Chondrocyte (in vitro differentiated cells): ENCODE data around the gene EIF4E3. TPM values are rescaled to one million over a fixed set of nuclear protein-coding genes. Genes with fewer than 3 reads are reported as not detected.

Source experiments
- DNase-seq: peaks from one replicate; pipeline ENCODE4 v3.0.0; 2021; ENCODE audit warnings: mixed read lengths, low spot score
- H3K27ac Mint-ChIP-seq: one replicate; pipeline ENCODE4 v1.8.0; 2021; ENCODE audit warnings: mild to moderate bottlenecking, moderate library complexity, mixed read lengths; ENCODE audit not compliant: unreplicated experiment
- H3K27me3 Mint-ChIP-seq: 2 replicates; pipeline ENCODE4 v1.8.0; 2021; ENCODE audit warnings: low read depth, mixed read lengths
- H3K36me3 Mint-ChIP-seq: 2 replicates; pipeline ENCODE4 v1.8.0; 2021; ENCODE audit warnings: low read depth, mixed read lengths
- H3K4me1 Mint-ChIP-seq: 2 replicates; pipeline ENCODE4 v1.8.0; 2021; ENCODE audit warnings: low read depth, mild to moderate bottlenecking, mixed read lengths
- H3K4me3 Mint-ChIP-seq: one replicate; pipeline ENCODE4 v1.8.0; 2021; ENCODE audit warnings: mild to moderate bottlenecking, moderate library complexity, mixed read lengths; ENCODE audit not compliant: unreplicated experiment
- H3K9me3 Mint-ChIP-seq: 2 replicates; pipeline ENCODE4 v1.8.0; 2021; ENCODE audit warnings: low read depth, mixed read lengths
- total RNA-seq: library from RNA; stranded (reverse); gene quantifications from 3 replicates; pipeline ENCODE4 v1.2.1, GENCODE V29; 2021
- TF ChIP-seq, protein P1 (sequence below): fragments of 200-600 bp; sonication (generic); IDR thresholded peaks from 2 replicates; pipeline ENCODE4 v1.5.0; 2021; ENCODE audit warnings: antibody characterized with exemption, mild to moderate bottlenecking, moderate library complexity

EIF4E3 gene
- total RNA-seq, 1 donor from 2014 or later: 12.4 TPM

GRCh38 chr3:71676931-71677330 lies 48.3 kb downstream of the EIF4E3 start:
- H3K4me3 Mint-ChIP-seq: no peak overlapping the region
- H3K4me1 Mint-ChIP-seq: peaks cover 49% of the 10 kb centered on the region
- no peaks in the 10 kb centered on the region for H3K9me3 Mint-ChIP-seq
- H3K27me3 Mint-ChIP-seq: no peaks in the 10 kb centered on the region
- H3K36me3 Mint-ChIP-seq: no peaks in the 10 kb centered on the region
- no peak overlapping the region for H3K27ac Mint-ChIP-seq
- TF ChIP-seq, protein P1, sequence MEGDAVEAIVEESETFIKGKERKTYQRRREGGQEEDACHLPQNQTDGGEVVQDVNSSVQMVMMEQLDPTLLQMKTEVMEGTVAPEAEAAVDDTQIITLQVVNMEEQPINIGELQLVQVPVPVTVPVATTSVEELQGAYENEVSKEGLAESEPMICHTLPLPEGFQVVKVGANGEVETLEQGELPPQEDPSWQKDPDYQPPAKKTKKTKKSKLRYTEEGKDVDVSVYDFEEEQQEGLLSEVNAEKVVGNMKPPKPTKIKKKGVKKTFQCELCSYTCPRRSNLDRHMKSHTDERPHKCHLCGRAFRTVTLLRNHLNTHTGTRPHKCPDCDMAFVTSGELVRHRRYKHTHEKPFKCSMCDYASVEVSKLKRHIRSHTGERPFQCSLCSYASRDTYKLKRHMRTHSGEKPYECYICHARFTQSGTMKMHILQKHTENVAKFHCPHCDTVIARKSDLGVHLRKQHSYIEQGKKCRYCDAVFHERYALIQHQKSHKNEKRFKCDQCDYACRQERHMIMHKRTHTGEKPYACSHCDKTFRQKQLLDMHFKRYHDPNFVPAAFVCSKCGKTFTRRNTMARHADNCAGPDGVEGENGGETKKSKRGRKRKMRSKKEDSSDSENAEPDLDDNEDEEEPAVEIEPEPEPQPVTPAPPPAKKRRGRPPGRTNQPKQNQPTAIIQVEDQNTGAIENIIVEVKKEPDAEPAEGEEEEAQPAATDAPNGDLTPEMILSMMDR: no peak
- no peak for DNase-seq

DNA sequence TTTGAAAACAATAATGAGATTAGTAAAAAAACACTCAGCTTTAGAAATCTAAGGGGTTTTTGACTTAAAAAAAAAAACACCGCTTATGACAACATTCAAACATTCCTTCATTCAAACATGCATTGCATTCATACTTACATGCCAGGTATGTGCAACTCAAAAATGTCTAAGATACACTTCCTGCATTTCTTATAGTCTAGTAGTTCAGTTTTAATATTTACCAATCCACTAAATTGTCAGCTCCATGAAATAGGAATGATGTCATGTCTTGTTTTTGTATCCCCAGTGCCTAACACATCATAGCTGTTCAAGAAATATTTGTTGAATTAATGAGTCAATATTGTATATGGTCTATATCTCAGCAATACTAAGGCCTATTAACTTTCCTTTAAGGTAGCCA lies 51.7 kb downstream of the EIF4E3 start:
- H3K36me3 Mint-ChIP-seq: no peaks in the 10 kb centered on the region
- DNase-seq: no peak
- peaks cover 44% of the 10 kb centered on the region for H3K4me1 Mint-ChIP-seq
- no peaks in the 10 kb centered on the region for H3K27me3 Mint-ChIP-seq
- H3K27ac Mint-ChIP-seq: peak overlapping the region; percentile 72
- H3K9me3 Mint-ChIP-seq: no peaks in the 10 kb centered on the region
- no peak overlapping the region for H3K4me3 Mint-ChIP-seq
- TF ChIP-seq, protein P1: no peak

DNA sequence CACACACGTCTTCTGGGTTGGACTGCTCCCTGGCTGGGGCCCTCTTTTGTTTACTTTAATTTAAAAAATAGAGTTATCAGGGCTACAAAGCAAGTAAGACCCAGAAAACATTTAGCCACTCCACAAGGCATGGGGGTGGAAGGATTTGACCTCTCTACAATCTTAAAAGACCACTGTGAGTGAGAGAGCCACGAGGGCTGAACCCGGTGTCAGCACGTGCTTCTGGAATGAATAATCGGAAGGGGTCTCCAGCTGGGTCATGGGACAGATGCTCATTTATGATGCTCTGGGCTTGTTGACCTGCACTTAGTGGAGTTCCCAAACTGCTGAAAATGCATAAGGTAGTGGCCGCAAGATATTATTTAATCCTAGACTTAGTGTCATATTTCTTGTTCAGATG lies 52.4 kb downstream of the EIF4E3 start:
- H3K9me3 Mint-ChIP-seq: peaks cover 5% of the 10 kb centered on the region
- peaks cover 44% of the 10 kb centered on the region for H3K4me1 Mint-ChIP-seq
- TF ChIP-seq, protein P1: no peak
- DNase-seq: no peak
- peaks cover 2% of the 10 kb centered on the region for H3K36me3 Mint-ChIP-seq
- H3K4me3 Mint-ChIP-seq: no peak overlapping the region
- H3K27me3 Mint-ChIP-seq: no peaks in the 10 kb centered on the region
- H3K27ac Mint-ChIP-seq: peak overlapping the region; percentile 72

GRCh38 chr3:71672340-71672739 lies 52.9 kb downstream of the EIF4E3 start:
- H3K4me3 Mint-ChIP-seq: no peak overlapping the region
- peaks cover 2% of the 10 kb centered on the region for H3K36me3 Mint-ChIP-seq
- TF ChIP-seq, protein P1: no peak
- peak overlapping the region; percentile 72 for H3K27ac Mint-ChIP-seq
- no peaks in the 10 kb centered on the region for H3K27me3 Mint-ChIP-seq
- peaks cover 7% of the 10 kb centered on the region for H3K9me3 Mint-ChIP-seq
- no peak for DNase-seq
- peaks cover 44% of the 10 kb centered on the region for H3K4me1 Mint-ChIP-seq

GRCh38 chr3:71671216-71671845 lies 53.9 kb downstream of the EIF4E3 start:
- no peak for DNase-seq
- H3K4me3 Mint-ChIP-seq: no peak overlapping the region
- peaks cover 38% of the 10 kb centered on the region for H3K4me1 Mint-ChIP-seq
- no peaks in the 10 kb centered on the region for H3K27me3 Mint-ChIP-seq
- H3K36me3 Mint-ChIP-seq: peaks cover 2% of the 10 kb centered on the region
- no peak overlapping the region for H3K27ac Mint-ChIP-seq
- TF ChIP-seq, protein P1: no peak
- H3K9me3 Mint-ChIP-seq: peaks cover 7% of the 10 kb centered on the region
